ENCODE data around the gene RASGEF1C.
"Not testable (repeated sequence)": the region's sequence is repeated elsewhere in the genome, so short reads cannot be mapped to it uniquely, and the experiment has no call there.

RASGEF1C gene

GRCh38 chr5:180135128-180135955 is 73.7 kb downstream of the RASGEF1C start:
- DNase-seq = no peak

DNA sequence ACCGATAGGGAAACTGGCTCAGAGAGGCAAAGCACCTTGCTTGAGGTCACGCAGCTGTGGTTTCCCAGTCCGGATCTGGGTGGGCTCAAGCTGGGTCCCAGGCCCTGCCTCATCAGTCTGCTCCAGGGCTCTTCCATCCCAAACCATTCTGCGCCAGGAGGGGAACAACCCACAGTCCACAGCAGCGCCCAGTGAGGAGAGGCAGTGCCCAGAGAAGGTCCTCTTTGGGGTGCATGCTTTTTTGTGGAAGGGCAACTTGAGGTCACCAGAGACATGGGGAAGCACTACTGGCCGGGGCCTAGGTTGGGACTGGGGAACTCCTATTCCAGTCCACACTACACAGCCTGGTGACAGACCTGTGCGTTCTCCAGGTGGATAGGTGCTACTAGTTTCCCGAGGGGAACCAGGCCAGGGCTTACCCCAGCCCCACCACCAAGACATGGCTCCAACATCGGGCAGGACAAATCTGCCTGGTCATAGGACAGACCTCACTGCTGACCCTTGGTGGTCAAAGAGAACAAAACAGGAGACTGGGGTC is 75.0 kb downstream of the RASGEF1C start:
- DNase-seq = no peak

GRCh38 chr5:180133551-180133950 is 75.5 kb downstream of the RASGEF1C start:
- DNase-seq = no peak

GRCh38 chr5:180133060-180133459 is 76.0 kb downstream of the RASGEF1C start:
- DNase-seq = no peak

DNA sequence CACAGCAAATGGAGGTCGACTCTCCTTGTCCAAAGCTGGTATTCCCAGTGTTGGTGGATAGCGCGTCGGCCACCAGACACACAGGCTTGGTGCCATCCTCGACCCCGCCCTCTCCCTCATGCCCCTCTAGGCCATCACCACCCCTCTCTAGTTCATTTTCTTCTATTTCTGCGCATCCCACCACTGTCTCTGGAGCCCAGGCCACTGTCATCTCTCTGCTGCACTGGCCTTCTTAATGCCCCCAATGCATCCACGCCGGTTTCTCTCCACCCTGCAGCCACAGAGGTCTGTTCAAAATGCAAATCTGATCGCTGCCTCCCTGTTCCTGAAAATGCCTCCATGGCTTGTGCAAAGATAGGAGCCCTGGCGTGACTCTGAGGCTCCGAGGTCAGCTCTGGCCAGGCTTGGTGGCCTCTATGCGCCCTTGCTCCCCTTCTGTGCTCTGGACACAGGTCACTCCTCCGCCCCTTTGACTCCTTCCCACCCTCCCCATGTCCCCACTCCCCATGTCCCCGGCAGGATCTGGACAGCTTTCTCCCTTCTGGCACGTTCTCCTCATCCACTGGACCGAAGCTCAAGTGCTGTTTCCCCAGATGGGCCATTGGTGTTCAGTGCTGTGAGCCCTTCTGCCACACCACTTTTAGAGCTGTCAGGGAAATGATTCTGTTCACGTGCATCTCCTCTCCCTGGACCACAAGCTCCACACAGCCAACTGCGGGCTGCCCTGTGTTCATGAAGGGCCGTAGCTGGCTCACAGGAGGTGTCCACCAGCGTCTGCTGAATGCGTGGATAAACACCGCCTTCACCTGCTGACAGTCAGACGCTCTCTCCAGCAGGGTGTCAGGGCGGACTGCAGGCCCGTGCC is 77.9 kb downstream of the RASGEF1C start:
- no peak for DNase-seq

DNA sequence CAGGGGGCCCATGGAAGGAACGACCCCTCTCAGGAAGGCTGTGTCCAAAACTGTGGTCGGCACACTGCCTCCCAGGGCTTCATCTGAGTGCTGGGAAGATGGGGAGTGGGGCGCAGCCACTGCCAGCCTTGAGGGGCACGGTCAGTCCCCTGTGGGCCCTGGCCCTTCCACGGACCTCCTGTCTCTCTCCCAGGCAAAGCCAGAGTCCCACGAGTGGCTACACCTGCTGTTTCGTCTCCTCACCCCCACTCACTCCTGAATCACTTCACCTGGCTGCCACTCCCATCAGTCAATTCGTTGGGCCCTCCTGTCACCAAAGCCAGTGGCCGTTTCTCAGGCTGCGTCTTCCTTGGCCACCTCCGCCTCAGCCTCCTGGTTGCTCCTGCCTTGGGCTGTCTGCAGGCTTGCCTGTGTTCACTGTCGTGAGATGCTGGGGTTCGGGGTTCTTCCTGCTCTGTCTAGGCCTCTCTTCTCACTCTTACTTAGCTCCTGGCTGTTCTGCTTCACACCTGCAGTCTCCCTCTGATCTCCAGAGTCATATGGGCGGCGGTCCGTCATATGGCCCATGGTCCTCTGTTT is 78.6 kb downstream of the RASGEF1C start:
- DNase-seq = no peak

DNA sequence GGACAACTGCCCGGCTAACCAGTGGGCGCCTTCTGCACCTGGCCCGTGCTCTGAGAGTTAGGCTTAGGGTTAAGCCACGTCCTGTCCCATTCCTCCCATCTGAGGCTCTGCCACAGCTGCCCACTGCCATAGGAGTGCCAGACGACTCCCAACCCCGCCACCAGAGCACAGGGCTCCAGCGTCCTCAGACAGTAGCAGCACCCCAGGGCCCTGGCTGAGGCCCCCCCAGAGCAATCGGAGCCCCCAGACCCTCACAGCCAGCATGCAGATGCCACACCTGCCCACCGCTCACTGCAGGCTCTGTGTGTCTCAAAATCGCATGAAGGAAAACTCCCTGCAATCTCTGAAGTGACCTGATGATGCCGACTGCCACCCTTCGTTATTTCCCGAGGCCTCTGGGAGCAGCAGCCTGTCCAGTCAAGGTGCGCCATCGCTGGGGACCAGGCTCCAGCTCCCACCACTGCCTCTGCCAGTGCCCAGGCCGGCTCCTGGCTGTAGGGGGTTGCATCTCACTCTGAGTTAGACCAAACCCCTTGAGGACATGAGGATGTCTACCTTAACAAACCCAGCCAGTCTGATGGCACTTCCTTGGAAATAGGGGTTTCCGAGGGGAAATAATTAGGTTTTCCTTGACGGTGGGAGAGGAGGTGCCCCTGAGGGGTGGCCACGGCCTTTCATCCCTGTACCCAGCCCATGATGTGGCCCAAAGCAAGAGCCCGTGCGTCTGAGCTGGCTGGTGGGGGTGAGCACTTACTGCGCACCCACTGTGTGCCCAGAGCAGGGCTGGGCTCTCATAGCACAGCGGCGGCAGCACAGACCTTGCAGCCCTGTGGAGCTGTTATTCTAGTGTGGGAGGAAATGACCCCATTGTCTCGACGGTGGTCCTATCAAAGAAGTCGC is 79.5 kb downstream of the RASGEF1C start:
- no peak for DNase-seq

- no peak for DNase-seq
Observed at GRCh38 chr5:180128671-180129261, 80.2 kb downstream of the RASGEF1C start.

DNA sequence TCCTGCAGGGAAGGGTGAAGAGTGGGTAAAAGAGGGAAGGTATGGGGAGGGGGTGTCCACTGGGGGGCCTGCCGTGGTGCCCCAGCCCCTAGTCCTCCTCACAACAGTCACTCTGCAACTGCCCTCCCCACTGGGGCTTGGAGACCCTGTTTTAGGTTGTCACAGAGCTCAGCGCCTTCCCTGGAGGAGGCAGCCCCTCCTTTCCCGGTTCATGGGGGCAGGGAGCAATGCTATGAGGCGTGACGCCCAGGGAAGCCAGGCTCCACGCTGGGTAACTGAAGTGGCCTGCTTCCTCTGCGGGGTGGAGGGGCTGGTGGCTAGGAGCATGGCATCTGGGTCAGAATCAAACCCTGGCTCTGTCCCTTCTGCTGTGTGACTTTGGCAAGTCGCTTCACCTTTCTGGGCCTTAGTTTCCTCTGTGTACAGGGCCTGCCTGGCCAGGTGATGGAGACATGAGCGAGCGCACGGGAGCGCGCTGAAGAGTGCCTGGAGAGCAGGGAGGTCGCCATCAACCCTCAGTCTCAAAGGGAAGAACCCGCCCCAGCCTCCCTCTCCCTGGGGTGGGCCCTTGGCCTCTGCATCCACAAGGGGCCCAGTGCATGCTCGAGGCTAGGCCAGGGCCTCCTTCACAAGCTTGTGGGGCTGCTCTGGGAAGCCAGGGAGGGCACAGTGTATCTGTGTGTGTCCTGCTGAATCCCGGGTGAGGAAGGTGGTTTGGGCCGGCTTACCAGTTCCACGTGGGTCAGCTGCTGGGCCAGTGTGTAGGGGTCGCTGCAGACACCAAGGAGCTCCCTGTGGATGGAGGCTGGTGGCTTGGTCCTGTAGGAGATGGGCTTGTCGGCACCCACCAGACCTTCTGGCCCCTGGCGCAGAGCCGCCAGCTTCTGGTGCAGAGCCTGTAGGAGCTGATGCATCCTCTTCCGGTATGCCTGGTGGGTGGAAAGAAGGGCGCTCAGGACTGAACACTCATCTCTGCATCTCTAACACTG is 81.0 kb downstream of the RASGEF1C start:
- DNase-seq = peak; percentile 21

- DNase-seq = no peak
Observed at GRCh38 chr5:180126716-180127681, 82.0 kb downstream of the RASGEF1C start.

- DNase-seq = not testable (repeated sequence)
Observed at GRCh38 chr5:180126156-180126555, 82.9 kb downstream of the RASGEF1C start.

DNA sequence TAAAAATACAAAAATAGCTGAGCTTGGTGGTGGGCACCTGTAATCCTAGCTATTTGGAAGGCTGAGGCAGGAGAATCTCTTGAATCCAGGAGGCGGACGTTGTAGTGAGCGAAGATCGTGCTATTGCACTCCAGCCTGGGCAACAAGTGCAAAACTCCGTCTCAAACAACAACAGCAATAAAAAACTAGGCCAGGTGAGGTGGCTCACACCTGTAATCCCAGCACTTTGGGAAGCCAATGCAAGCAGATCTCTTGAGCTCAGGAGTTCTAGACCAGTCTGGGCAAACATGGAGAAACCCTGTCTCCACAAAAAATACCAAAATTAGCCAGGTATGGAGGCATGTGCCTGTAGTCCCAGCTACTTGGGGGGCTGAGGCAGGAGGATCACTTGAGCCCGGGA is 84.3 kb downstream of the RASGEF1C start:
- not testable (repeated sequence) for DNase-seq

GRCh38 chr5:180122875-180123274 is 86.1 kb downstream of the RASGEF1C start:
- DNase-seq = no peak

DNA sequence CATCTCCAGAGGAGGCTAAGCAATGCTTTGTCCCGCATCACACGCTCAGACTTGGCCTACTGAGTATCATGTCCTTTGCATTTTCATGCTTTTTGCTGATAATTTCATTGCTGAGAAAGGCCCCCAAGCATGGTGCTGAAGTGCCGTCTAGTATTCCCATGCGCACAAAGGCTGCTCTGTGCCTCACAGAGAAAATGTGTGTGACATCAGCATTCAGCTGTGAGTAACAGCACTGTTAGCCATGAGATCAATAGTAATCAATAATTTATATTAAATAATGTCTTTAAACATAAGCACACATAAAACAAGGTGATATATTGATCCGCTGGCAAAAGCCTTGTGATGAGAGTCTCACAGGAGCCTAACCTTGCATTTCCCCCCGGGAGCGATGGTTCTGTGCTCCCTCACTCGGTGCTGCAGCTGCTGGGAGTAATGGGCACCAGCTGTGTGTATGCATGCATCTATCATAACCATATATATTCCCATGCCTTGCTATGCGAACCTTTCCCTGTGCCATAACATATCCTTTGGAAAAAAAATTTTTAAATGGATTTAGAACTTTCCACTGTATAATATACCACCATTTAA is 87.1 kb downstream of the RASGEF1C start:
- no peak for DNase-seq

DNA sequence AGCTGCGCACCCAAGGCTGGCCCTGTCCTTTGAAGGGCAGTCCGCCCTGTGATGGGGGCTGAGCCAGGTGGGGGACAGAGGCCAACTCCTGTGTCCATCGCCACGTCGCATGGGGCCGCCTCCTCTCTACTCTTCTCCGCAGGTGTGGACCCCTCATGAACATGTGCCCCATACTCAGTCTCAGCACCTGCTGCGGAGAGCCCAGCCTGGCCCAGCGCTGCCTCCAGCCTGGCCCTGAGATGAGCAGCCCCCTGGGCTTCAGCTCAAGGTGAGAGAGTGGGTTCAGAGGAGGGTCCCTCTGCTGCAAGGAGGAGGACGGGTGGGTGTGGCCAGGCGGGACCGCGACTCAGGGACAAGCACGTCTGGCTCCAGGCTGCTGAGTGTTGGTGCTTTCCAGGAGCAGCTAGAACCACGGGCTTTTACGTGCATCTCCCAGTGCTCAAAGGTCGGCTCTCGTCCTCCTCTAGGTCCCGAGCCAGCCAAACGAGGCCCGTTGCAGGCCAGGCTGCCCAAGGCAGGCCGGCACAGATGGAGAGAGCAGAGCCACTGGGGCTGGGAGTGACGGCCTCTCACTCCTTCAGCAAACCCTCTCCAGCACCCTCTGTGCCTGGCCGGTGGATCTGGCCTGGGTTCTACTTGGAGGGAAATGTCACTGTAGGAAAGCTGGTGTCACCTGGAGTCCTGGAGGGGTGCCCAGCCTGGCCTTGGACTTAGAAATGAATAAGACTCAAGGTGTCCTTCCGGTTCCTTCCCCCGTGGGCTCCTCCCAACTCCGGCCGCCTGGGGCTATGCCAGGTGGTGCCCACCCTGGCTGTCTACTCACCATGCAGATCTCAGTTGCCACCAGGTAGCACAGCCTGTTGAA is 88.5 kb downstream of the RASGEF1C start:
- no peak for DNase-seq

DNA sequence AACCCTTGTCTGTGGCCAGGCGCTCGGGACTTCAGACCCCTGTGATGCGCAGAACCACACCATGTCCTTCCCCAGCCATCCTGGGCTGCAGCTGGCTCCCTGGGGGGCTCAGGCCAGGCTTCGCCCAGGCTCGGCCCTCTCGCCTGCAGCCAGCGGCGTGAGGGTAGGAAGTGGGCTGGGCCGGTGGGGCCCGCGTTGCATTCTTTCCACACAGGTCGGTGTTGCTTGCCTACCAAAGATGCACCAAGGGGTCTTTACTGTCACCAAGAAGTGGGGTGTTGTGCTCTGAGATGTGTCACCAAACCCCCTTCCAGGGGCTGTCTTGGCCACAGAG is 89.1 kb downstream of the RASGEF1C start:
- no peak for DNase-seq

GRCh38 chr5:180119031-180119902 is 89.7 kb downstream of the RASGEF1C start:
- DNase-seq = no peak

Data from DMS79 (cell line).